Measurements from ENCODE around the gene VWF.
A peak's percentile ranks its signal among the peaks of the same experiment; 100 is the strongest.
"Not testable (repeated sequence)": the region's sequence is repeated elsewhere in the genome, so short reads cannot be mapped to it uniquely, and the experiment has no call there.

Gene VWF

DNA sequence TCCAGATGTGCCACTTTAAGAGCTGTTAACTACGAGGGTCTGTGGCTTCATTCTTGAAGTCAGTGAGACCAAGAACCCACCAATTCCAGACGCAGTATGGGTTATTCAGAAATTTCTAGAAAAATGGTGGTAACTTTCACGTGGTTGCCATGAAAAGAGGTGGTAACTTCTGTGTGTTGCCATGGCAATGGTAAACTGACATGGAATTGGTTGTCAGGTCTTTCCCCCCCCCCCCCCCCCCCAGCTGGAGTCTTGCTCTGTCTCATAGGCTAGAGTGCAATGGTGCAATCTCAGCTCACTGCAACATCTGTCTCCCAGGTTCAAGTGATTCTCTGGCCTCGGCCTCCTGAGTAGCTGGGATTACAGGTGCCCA lies 18.8 kb upstream of the VWF start:
- no peak for DNase-seq

GRCh38 chr12:6142368-6143302 lies 18.2 kb upstream of the VWF start:
- DNase-seq: not testable (repeated sequence)

GRCh38 chr12:6141731-6142367 lies 17.4 kb upstream of the VWF start:
- DNase-seq: not testable (repeated sequence)

- DNase-seq: peak; percentile 68
Measured at GRCh38 chr12:6140651-6141447, 16.4 kb upstream of the VWF start.

DNA sequence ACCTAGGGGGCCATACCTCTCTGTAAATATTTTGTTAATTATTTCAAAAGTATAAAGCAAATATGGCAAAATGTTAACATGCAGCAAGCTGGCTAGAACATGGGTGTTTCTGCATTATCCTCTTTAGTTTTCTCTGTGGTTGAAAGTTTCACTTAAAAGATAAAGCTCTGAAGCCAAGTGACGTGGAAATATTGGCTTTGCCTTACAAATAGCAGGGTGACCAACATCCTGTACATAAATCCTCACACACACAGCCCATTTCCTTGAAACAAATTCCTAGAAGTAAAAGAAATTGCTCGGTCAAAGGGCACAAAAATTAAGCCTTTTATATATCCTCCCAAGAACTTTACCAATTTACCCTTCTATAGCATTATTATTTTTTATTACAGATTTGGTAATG lies 10.6 kb upstream of the VWF start:
- no peak for DNase-seq

GRCh38 chr12:6133642-6134041 lies 9.2 kb upstream of the VWF start:
- DNase-seq: no peak

DNA sequence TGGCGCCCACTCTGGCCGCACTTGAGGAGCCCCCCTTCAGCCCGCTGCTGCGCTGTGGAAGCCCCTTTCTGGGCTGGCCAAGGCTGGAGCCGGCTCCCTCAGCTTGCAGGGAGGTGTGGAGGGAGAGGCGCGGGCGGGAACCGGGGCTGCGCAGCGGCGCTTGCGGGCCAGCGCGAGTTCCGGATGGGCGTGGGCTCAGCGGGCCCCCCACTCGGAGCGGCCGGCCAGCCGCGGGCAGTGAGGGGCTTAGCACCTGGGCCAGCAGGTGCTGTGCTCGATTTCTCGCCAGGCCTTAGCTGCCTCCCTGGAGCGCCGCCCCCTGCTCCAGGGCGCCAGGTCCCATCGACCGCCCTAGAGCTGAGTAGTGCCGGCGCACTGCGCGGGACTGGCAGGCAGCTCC lies 8.0 kb upstream of the VWF start:
- DNase-seq: no peak

- DNase-seq: no peak
Measured at GRCh38 chr12:6125310-6125608, 789 bp upstream of the VWF start.

DNA sequence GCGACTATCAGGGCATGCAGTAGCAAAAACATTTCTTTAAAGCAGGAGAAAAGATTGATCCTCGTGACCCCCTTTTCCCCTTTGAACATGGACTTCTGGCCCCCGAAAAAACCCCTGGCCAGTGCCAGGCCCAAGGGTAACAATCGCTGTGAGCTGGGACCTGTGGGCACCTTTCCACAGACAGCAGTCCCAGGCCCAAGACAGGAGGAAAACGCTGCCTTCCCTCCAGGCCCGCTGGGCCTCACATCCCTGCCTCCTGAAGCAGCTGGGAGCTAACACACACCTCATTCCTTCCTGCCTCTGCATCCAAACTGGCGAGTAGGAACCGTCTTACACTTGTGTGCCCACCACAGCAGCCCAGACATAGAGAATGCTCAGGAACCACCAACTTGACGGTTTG lies 1.2 kb downstream of the VWF start:
- DNase-seq: no peak

DNA sequence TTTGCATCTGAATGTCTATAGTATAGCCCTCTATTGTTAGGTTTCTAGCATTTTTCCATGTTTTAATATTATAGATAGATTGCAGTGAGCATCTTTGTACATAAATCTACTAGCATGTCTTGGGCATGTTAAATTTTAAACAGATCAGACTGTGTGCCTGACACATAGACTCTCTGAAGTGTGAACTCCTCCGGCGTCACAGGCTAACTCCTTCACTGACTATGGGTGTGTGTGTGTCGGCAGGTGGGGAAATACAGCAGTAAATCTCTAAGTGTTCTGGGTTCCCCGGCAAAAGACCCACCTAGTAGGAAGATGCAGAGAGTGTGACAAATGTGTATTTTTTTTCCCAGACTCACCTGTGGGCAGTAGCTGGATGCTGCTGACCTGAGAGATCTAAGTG lies 2.3 kb downstream of the VWF start:
- DNase-seq: no peak

DNA sequence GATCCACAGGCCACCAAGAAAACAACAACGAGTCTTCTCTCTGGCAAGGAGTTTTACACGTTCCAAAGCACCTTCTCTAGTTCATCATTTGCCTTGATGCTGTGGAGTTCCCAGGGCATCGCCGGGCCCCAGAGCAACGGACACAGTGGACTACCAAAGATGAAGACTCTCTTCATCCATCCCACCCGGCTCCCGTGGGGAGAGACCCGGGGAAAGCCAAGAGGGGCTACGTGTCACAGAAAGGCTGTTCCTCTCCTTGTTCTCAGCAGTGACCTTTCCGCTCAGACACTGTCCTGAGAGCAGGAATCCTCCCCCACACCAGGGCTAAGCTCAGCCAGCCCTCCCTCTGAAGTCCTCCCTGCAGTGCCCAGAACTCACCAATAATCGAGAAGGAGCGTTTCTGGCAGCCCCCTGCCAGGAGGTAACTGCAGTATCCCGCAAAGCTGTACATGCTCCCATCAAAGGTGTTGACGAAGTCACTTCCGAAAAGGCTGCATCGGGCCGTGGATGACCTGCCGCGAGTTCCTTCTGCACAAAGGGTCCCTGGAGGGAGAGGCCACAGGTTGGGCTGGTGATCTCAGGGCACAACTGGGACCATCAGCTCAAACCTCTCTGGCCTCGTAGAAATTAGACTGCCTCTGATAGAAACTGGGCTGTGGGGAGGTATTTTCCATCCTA lies 3.5 kb downstream of the VWF start:
- no peak for DNase-seq

- DNase-seq: no peak
Measured at GRCh38 chr12:6118891-6119568, 5.4 kb downstream of the VWF start.

DNA sequence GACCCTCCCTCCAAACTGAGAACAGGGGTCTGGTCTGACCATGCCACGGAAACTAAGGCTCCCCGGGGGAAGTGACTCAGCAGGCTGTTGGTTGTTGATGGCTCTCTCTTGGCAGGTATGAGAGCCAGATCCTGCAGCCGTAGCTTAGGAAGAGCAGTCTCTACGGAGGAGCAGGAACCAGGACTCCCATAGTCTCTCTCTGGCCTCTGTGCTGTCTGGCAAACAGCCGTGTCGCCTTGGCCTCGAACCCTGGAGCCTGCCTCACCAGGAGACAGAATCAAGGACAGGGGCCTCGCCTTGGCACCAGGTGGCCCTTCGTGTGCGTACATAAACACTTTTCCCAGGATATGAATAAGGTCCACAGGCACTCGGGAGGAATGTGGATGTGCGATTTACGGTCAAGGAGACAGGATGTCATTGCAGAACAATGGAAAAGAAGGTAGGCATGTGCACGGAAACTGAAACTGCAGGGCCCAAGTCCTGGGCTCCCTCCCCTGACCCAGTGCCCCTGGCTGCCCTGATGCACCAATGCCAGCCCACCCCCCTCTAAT lies 7.9 kb downstream of the VWF start:
- DNase-seq: no peak

DNA sequence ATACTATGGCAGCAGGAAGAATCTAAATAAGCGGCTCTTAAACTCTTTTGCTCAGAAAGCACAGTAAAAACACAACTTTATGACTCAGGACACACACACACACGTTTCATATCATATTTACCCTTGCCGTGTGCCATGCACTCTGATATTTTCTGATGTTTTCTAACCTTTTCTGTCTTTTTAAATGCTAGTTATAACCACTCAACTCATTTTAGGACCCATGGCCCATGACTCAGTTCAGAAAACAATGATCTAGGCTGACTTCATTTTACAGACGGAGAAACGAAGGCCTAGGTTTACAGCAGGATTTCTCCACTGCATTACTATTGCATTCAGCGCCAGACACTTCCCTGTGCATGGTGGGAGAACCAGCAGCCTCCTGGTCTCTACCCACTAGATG lies 9.1 kb downstream of the VWF start:
- DNase-seq: no peak

GRCh38 chr12:6114476-6114870 lies 10.0 kb downstream of the VWF start:
- DNase-seq: no peak

GRCh38 chr12:6113691-6114475 lies 10.6 kb downstream of the VWF start:
- DNase-seq: no peak

DNA sequence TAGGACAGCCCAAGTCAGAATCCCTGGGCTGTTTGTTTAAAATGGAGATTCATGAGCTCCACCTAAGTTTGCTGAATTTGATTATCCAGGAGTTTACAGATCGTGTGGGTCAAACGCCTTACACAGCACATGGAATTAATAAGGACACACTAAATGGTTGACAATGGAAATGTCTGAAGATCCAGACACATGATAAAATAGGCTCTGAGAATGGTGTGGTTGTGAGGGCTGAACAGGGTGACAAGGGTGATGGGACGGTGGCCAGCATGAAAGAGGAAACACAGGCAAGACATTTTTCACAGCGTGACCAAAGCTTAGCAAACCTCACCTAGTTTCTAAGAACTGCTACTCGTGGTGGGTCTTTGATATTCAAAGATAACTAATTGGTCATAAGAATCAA lies 12.5 kb downstream of the VWF start:
- DNase-seq: no peak

DNA sequence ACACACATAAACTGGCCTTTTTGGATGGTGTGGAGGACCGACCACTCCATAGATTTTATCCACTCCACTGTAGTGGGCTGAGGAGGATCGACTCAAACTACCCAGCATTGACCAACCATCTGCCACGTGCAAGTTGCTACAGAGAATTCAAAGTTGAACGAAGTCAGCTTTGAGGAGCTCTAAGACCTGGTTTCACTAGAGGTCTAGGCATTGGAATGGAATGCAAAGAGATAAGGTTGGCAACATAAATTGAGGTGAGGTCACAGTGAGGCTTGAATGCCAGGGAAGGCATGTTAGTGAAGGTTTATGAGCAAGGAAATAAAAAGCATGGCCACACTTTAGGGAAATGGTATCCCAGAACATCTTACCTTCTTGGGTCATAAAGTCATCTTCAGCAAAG lies 14.5 kb downstream of the VWF start:
- no peak for DNase-seq

- no peak for DNase-seq
Measured at GRCh38 chr12:6106218-6106617, 18.3 kb downstream of the VWF start.

DNA sequence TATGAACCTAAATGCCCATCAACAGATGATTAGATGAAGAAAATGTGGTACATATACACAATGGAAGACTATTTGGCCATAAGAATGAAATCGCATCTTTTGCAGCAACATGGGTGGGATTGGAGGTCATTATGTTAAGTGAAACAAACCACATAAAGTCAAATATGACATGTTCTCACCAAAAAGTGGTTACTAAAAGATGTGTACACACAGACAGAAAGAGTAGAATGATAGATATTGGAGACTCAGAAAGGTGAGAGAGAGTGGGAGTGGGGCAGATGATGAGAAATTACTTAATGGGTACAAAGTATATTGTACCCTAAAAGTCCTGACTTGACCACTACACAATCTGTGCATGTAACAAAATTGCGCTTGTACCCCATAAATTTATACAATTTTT lies 19.6 kb downstream of the VWF start:
- no peak for DNase-seq

- DNase-seq: no peak
Measured at GRCh38 chr12:6104027-6104426, 20.4 kb downstream of the VWF start.

DNA sequence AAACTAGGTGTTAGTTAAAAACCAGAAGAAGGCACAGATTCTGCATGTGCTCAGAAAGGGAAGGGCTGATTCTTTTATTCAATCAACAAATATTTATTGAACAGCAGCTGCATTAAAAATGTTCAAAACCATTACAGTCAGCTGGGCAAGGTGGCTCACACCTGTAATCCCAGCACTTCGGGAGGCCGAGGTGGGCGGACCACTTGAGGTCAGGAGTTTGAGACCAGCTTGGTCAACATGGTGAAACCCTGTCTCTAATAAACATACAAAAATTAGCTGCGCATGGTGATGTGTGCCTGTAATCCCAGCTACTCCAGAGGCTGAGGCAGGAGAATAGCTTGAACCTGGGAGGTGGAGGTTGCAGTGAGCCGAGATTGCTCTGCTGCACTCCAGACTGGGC lies 22.4 kb downstream of the VWF start:
- not testable (repeated sequence) for DNase-seq
